ENCODE results near the gene EFCAB7.
A peak's percentile ranks its signal among the peaks of the same experiment; 100 is the strongest.

Gene EFCAB7

GRCh38 chr1:63522891-63523728 lies at the start of gene EFCAB7, which contains the start of gene ITGB3BP:
EFCAB7 (plus strand) TSS chr1:63523525; CDS start chr1:63525573, 2,048 bp downstream.
ITGB3BP (minus strand) TSS chr1:63523225; CDS start chr1:63523133, 92 bp downstream.
- peak; percentile 79 to 93 for DNase-seq

- DNase-seq = no peak
Measured at GRCh38 chr1:63475761-63476160, 47.6 kb upstream of the EFCAB7 start.

GRCh38 chr1:63480057-63480456 lies 43.3 kb upstream of the EFCAB7 start:
- DNase-seq = no peak

GRCh38 chr1:63486629-63487028 lies 36.7 kb upstream of the EFCAB7 start:
- no peak for DNase-seq

GRCh38 chr1:63487336-63488065 lies 35.8 kb upstream of the EFCAB7 start:
- DNase-seq = no peak

- DNase-seq = no peak
Measured at GRCh38 chr1:63497577-63497976, 25.7 kb upstream of the EFCAB7 start.

GRCh38 chr1:63498106-63498505 lies 25.2 kb upstream of the EFCAB7 start:
- DNase-seq = no peak

GRCh38 chr1:63501256-63501655 lies 22.1 kb upstream of the EFCAB7 start:
- DNase-seq = no peak

- no peak for DNase-seq
Measured at GRCh38 chr1:63506782-63507181, 16.5 kb upstream of the EFCAB7 start.

GRCh38 chr1:63509718-63510117 lies 13.6 kb upstream of the EFCAB7 start:
- no peak for DNase-seq

- DNase-seq = no peak
Measured at GRCh38 chr1:63512584-63512983, 10.7 kb upstream of the EFCAB7 start.

- DNase-seq = no peak
Measured at GRCh38 chr1:63516629-63517028, 6.7 kb upstream of the EFCAB7 start.

GRCh38 chr1:63523738-63524137 lies 413 bp downstream of the EFCAB7 start:
- no peak for DNase-seq

GRCh38 chr1:63524201-63524600 lies 876 bp downstream of the EFCAB7 start:
- DNase-seq = no peak

GRCh38 chr1:63532727-63533126 lies 9.4 kb downstream of the EFCAB7 start:
- no peak for DNase-seq

GRCh38 chr1:63533931-63534330 lies 10.6 kb downstream of the EFCAB7 start:
- no peak for DNase-seq

- DNase-seq = no peak
Measured at GRCh38 chr1:63534406-63534805, 11.1 kb downstream of the EFCAB7 start.

GRCh38 chr1:63537006-63537405 lies 13.7 kb downstream of the EFCAB7 start:
- DNase-seq = no peak

GRCh38 chr1:63537940-63538339 lies 14.6 kb downstream of the EFCAB7 start:
- DNase-seq = no peak

- no peak for DNase-seq
Measured at GRCh38 chr1:63545780-63546179, 22.5 kb downstream of the EFCAB7 start.

- no peak for DNase-seq
Measured at GRCh38 chr1:63547621-63548294, 24.4 kb downstream of the EFCAB7 start.

GRCh38 chr1:63548303-63548702 lies 25.0 kb downstream of the EFCAB7 start:
- no peak for DNase-seq

GRCh38 chr1:63548877-63549276 lies 25.6 kb downstream of the EFCAB7 start:
- no peak for DNase-seq

- DNase-seq = no peak
Measured at GRCh38 chr1:63555480-63555879, 32.2 kb downstream of the EFCAB7 start.

Data from NCI-H187 (cell line).